22Rv1 (cell line): Measurements from ENCODE around the gene ATE1.

Experiments used
- ZFX ChIP-seq: fragments of 450-650 bp; IDR thresholded peaks from 2 replicates; pipeline ENCODE4 v1.6.1; 2017; ENCODE audit warnings: antibody characterized with exemption, borderline replicate concordance
- TF ChIP-seq, protein P1 (sequence below): fragments of 450-650 bp; IDR thresholded peaks from 2 replicates; pipeline ENCODE4 v1.5.1; 2017; ENCODE audit warnings: mild to moderate bottlenecking

DNA sequence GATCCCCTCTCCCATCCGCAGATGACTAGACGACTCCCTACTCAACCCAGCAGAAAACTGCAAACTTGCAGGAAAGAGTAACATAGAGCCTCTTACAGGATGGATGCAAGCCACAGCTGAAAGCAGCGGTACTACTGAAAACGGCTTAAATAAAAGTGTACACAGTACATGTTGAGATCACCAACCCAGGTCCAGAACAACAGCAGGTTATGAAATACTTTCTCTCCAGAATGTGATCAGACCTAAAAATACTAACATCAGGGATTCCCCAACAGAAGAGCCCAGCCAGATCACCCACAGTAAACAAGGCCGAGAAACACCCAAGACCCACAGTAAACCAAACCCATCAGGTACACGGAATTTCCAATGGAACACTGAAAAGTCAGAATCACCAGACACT lies 13.2 kb downstream of the ATE1 start:
- TF ChIP-seq, protein P1, sequence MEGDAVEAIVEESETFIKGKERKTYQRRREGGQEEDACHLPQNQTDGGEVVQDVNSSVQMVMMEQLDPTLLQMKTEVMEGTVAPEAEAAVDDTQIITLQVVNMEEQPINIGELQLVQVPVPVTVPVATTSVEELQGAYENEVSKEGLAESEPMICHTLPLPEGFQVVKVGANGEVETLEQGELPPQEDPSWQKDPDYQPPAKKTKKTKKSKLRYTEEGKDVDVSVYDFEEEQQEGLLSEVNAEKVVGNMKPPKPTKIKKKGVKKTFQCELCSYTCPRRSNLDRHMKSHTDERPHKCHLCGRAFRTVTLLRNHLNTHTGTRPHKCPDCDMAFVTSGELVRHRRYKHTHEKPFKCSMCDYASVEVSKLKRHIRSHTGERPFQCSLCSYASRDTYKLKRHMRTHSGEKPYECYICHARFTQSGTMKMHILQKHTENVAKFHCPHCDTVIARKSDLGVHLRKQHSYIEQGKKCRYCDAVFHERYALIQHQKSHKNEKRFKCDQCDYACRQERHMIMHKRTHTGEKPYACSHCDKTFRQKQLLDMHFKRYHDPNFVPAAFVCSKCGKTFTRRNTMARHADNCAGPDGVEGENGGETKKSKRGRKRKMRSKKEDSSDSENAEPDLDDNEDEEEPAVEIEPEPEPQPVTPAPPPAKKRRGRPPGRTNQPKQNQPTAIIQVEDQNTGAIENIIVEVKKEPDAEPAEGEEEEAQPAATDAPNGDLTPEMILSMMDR = no peak
- no peak for TF ChIP-seq ZFX
